HG03095 (cell line): Measurements from ENCODE around the gene FOXL2.
A peak's percentile ranks its signal among the peaks of the same experiment; 100 is the strongest.

Experiments used
- ATAC-seq: cut with Tn5 transposase; IDR thresholded peaks from one replicate; pipeline ENCODE4 v1.9.1; 2021; ENCODE audit warnings: moderate library complexity; ENCODE audit not compliant: unreplicated experiment

Gene FOXL2

GRCh38 chr3:138945709-138946662, 951 bp downstream of the FOXL2 start:
- ATAC-seq, result no peak

DNA sequence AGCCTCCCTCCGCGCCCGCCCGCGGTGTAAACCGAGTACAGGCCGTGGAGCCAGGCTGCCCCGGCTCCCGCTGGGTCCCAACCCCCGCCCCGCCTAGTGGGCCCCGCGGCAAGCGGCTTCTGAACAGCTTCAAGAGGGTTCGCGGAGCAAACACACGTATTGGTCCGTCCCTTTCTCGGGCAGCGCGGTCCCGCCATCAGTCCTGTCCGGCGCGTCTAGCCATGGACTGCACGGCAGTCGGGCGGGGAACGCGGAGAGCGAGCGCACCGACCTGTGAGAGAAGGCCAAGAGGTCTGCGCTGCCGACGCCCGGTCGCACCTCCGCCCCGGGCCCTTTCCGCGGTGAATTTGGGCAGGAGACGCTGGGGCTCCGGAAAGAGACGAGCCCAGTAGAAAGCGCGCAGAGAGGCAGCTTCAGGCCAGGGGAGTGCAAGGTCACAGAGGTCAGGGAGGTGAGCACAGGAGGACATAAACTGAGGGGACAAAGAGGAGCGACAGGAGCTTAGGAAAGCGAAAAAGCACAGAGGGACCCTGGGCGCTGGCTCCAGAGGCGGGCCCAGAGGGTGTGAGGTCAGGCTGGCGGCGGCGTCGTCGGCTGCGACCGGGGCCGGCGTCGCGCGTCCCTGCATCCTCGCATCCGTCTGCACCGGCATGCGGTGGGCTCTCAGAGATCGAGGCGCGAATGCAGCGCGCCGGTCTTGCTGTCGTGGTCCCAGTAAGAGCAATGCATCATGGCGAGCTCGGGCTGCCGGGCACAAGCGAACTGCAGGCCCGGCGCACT, 1.8 kb downstream of the FOXL2 start:
- ATAC-seq, result no peak

DNA sequence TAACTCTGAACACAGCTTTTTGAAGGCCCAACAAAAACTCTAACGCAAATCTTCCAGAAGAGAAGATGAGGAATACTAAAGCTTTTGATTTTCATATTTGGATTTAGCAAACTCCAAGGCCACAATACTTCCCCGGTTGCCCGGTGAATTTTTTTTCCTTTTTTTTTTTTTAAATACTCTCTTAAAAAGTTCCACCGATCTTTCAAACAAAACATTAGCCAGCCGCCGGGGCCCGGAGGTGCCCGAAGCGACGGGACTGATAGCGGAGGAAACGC, 2.3 kb downstream of the FOXL2 start:
- no peak for ATAC-seq

DNA sequence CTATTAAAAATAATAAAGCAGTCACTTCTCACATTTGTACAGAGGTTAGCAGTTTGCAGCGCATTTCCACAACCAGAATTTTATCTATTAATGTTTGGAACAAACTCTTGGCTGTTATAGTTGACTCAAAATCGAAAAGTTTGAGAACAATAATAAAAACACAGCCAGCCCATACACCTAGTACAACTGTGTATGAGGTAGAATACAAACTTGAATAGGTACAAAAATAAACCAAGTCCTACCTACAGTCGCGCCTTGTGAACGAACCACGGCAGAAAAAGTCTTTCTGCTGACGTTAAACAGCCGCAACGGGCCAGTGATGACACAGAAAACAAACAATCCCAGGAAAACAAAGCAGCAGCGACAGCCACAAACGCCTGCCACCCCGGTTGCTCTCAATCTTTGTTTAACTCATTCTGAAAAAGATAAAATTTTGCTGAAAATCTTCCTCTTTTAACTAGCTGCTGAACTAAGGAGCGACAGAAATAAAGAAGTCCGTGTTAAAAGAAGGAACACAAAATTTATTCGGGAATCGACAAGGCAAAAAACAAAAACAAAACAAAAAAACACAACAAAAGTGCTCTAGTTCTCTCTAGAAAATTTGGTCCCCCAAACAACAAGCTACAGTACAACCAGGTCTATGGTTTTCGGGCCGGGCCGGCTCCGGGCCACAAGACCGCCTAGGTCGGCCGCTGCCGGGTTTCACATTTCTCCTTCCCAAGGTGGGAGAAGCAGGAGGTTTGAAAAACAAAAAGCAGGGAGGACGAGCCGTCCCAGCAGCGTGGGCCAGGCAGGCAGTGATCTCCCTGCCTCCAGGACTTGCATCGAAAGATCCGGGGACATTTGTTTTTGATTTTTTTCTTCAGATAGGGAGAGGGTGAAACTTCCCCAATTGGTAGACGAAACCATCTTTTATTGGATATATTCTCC, 2.9 kb downstream of the FOXL2 start:
- no peak for ATAC-seq

DNA sequence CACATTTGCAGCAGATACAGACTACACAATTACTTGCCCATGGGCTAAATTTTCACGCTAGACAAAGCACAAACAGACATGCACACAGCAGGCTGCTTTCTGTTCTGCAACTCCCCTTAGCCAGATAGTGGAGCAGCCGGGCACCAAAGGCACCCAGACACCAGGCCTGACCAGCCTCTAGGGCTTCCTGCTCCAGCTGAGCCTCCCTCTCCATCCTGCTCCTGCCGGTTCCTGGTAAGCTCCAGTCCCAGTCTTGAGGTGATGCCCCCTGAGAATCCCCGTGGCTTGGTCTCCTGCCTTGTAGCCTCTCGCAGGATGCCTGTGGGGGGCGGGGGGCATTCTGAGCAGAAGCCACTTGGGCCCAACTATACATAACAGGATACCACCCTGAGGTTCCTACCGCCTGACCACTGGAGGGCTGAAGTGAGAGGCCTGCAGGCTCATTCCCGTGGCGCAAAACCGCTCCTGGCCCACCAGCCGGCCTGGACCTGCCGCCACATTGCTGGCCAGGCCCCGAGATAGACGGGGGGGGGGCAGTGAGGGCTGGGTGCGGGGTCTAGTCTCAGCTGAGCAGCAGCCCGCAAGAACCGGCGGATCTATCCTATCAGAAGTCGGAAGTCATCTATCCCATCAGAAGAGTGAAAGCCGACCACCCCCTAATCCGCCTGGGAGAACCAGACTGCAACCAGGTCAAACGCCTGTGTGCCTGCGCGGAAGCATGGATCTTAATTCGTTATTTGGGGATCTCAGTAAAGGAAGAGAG, 3.9 kb downstream of the FOXL2 start:
- no peak for ATAC-seq

GRCh38 chr3:138942271-138942670, 4.7 kb downstream of the FOXL2 start:
- no peak for ATAC-seq

- ATAC-seq, result no peak
Observed at GRCh38 chr3:138941259-138941885, 5.6 kb downstream of the FOXL2 start.

DNA sequence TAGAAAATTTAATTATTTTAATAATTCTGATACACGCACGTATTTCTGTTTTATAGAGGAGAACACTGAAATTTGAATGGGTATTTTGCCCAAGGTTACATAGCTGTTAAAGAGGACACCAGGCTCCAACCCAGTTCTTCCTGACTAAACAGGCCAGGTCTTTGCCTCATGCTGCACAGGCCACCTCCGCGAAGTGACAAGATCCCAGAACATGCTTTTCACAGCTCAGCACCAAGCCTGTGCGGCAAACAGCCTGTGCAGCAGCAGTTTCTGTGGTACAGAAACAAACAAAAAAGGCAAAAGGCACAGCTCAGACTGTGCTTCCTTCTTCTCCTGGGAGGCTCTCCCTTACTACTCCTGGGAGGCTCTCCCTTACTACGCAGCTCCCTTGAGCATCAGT, 6.5 kb downstream of the FOXL2 start:
- no peak for ATAC-seq

GRCh38 chr3:138939561-138940241, 7.2 kb downstream of the FOXL2 start:
- no peak for ATAC-seq

DNA sequence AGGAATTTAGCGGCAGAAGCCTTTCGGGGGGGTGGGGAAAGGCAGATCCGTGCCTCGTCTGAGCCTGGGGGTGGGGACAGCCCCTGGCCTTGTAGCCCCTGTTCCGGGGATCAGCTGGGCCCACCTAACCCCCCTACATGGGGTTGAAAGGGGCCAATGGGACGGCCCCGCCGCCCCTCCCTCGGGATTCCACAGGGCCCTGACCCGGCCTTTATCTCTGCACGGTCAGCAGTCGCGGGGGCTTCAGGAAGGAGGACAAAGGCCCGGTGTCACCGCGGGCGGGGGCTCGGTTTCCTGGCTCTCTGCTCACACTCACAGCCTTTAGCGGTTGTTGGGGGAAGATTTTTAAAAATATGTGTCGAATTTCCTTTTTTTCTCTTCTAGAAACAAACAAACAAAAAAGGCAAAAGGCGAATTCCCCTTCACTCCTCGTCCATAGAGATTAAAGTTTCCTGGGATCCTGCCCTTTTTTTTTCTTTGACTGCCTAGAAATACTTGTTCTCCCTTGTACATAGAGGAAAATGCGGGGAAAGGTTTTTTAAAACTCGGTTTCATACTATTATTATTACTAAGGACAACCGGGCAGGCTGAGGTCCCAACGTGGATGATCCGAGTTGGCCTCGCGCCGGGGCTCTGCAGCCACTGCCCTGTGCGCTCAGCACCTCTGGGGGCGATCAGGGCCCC, 7.9 kb downstream of the FOXL2 start:
- no peak for ATAC-seq

DNA sequence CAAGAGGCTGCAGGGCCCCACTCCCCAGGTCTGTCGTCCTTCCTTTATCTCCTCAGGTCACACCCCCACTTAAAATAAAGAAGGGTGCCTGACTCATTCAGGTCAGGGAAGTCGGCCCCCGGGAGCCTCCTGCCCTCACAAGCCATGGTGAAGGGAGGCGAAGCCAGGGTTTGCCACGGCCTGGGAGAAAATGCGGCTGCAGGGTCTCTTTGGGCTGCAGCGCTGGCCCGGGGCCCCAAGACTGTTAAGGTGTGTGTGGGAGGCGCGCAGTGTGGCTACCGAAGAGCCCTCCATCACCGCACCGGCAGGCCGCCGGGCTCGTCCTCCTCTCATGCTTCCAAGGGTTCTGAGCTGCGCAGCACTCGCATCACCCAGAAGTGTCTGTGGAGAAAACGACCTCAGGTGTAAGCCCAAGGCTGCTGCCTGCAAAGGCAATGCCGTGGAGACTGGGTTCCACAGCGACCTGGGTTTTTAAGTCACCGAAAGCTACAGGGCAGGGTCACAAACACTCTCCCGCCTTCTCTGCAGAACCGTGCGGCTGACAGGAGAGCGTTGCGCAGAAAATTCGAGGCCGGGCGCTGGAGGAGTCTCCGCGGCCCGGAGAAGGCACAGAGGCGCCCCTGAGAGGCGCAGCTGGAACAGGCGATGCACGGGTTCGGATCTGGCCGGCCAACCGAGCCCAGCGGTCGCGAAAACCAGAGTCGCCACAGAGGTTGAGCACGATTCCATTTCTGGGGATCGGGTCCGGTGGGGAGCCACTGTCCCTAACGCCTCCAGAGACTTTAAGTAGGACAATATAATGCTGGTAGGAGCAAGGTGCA, 8.7 kb downstream of the FOXL2 start:
- no peak for ATAC-seq

GRCh38 chr3:138937690-138938055, 9.3 kb downstream of the FOXL2 start:
- ATAC-seq, result no peak

DNA sequence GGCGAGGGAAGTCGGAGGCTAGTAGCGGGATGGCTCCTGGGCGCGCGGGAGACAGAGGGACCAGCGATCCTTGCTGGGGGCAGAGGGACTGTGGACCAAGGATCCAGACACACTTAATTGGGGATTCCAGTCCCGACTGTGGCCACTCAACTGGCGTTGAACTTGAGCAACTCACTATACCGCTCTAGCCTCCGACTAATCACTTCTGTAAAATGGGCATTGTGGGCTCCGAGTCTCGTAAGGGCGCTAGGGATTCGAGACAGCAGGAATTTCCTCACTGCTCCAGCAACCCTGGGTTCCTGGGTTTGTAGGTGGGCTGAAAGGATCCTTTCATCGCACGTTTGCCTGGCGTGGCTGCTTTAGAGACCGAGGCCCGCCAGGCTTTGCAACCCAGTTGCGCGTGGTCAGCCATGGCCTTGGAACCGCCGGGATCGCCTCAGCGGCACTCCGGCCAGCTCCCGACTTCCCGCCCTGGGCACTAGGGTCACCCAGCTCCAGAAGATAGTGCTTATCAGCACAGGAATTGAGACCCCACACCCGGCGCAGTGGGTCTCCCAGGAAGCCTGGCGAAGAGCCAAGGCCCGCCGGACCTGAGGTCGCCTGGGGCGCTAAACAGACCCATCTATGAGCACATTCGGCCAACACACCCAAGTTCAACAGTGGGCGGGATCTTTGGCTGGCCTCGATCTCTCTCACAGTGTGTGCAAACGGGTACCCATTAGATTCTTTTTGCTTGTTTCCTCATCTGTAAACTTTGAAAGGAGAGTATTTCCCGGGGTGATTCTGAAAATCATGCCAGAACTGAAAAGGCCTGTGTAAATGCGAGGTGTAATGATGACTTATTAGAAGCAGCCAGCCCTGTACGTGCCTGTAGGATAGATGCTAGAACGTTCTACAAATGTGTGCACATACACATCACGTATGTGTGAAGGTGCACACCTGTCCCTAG, 9.9 kb downstream of the FOXL2 start:
- ATAC-seq, result no peak

- ATAC-seq, result peak; percentile 62
Observed at GRCh38 chr3:138935863-138936740, 10.8 kb downstream of the FOXL2 start.

GRCh38 chr3:138935505-138935862, 11.5 kb downstream of the FOXL2 start:
- ATAC-seq, result no peak
